HG03439 (cell line): ENCODE results near the gene PECR.
"Not testable (repeated sequence)": the region's sequence is repeated elsewhere in the genome, so short reads cannot be mapped to it uniquely, and the experiment has no call there.

Experiments used
- ATAC-seq: cut with Tn5 transposase; IDR thresholded peaks from one replicate; pipeline ENCODE4 v1.9.1; 2021; ENCODE audit warnings: mild to moderate bottlenecking, moderate library complexity; ENCODE audit not compliant: unreplicated experiment

Gene PECR

GRCh38 chr2:216003876-216004696 is 77.5 kb downstream of the PECR start:
- no peak for ATAC-seq

- no peak for ATAC-seq
Observed at GRCh38 chr2:216002693-216003092, 78.9 kb downstream of the PECR start.

- ATAC-seq, result no peak
Observed at GRCh38 chr2:216002101-216002678, 79.4 kb downstream of the PECR start.

GRCh38 chr2:216001216-216002100 is 80.2 kb downstream of the PECR start:
- ATAC-seq, result no peak

GRCh38 chr2:215998636-215999035 is 83.0 kb downstream of the PECR start:
- ATAC-seq, result no peak

- no peak for ATAC-seq
Observed at GRCh38 chr2:215997219-215997618, 84.4 kb downstream of the PECR start.

GRCh38 chr2:215994911-215995310 is 86.7 kb downstream of the PECR start:
- no peak for ATAC-seq

GRCh38 chr2:215988556-215989207 is 92.9 kb downstream of the PECR start:
- not testable (repeated sequence) for ATAC-seq
